KMS-11 (cell line): ENCODE measurements around the gene KCNJ6.

Source experiments
- H2AFZ ChIP-seq: fragments of 200-600 bp; sonication (generic); 2 replicates; pipeline ENCODE4 v1.6.1; 2016; ENCODE audit warnings: antibody characterized with exemption, mixed run types, low read depth
- H3K27ac ChIP-seq: fragments of 200-600 bp; sonication (generic); 2 replicates; pipeline ENCODE4 v1.6.1; 2016; ENCODE audit warnings: mild to moderate bottlenecking, mixed run types
- H3K27me3 ChIP-seq: fragments of 200-600 bp; sonication (generic); 2 replicates; pipeline ENCODE4 v1.6.1; 2017; ENCODE audit warnings: mild to moderate bottlenecking, low read depth, mixed run types, moderate library complexity; ENCODE audit not compliant: insufficient read depth
- H3K36me3 ChIP-seq: fragments of 200-600 bp; sonication (generic); 2 replicates; pipeline ENCODE4 v1.6.1; 2017; ENCODE audit warnings: mild to moderate bottlenecking, mixed run types; ENCODE audit not compliant: insufficient read depth
- H3K4me1 ChIP-seq: fragments of 200-600 bp; sonication (generic); 2 replicates; pipeline ENCODE4 v1.6.1; 2016; ENCODE audit warnings: mild to moderate bottlenecking, low read depth, mixed run types; ENCODE audit not compliant: poor library complexity, severe bottlenecking
- H3K4me2 ChIP-seq: fragments of 200-600 bp; sonication (generic); 2 replicates; pipeline ENCODE4 v1.7.0; 2016; ENCODE audit warnings: mild to moderate bottlenecking, mixed run types
- H3K4me3 ChIP-seq: fragments of 200-600 bp; sonication (generic); IDR thresholded peaks from 2 replicates; pipeline ENCODE4 v1.6.1; 2017; ENCODE audit warnings: low read depth, low read length, mixed read lengths; ENCODE audit not compliant: insufficient read depth
- H3K79me2 ChIP-seq: fragments of 200-600 bp; sonication (generic); 2 replicates; pipeline ENCODE4 v1.6.1; 2016; ENCODE audit warnings: low read depth, mixed run types; ENCODE audit not compliant: insufficient read depth
- H3K9ac ChIP-seq: fragments of 200-600 bp; sonication (generic); 2 replicates; pipeline ENCODE4 v1.6.1; 2016; ENCODE audit warnings: mild to moderate bottlenecking, mixed run types
- H4K20me1 ChIP-seq: fragments of 200-600 bp; sonication (generic); 2 replicates; pipeline ENCODE4 v1.6.1; 2016; ENCODE audit warnings: mild to moderate bottlenecking, mixed run types; ENCODE audit not compliant: insufficient read depth
- TF ChIP-seq, protein P1 (sequence below): fragments of 200-600 bp; sonication (generic); conservative IDR thresholded peaks from 2 replicates; pipeline ENCODE4 v1.6.1; 2017; ENCODE audit warnings: low read depth, mild to moderate bottlenecking, antibody characterized with exemption, low read length, moderate library complexity, mixed read lengths

The KCNJ6 gene

DNA sequence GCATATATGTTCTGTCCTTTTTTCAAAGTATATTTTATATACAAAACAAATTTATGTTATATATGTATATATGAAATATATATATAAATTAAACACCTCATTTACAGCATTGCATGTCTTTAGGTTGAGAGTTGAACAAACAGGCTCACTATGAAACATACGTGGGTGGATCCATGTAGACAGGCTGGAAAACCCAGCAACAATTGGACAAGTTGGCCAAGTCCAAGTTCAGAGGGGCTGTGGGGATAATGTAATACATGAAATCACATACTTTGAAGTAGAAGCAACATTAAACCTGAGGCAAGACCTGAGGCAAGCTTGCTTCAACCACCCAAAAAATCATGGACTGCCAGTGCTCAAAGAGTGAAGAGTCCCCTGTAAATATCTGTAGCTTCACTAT, 39.7 kb downstream of the KCNJ6 start:
- Histone ChIP-seq H2AFZ (no peak overlapping the region), H3K79me2 (no peaks in the 10 kb centered on the region), H3K9ac (no peak overlapping the region), H3K4me1 (no peaks in the 10 kb centered on the region), H4K20me1 (no peaks in the 10 kb centered on the region), H3K36me3 (no peaks in the 10 kb centered on the region), H3K4me3 (no peak overlapping the region), H3K27ac (no peak overlapping the region), H3K27me3 (no peaks in the 10 kb centered on the region), H3K4me2 (no peak overlapping the region)
- TF ChIP-seq, protein P1, sequence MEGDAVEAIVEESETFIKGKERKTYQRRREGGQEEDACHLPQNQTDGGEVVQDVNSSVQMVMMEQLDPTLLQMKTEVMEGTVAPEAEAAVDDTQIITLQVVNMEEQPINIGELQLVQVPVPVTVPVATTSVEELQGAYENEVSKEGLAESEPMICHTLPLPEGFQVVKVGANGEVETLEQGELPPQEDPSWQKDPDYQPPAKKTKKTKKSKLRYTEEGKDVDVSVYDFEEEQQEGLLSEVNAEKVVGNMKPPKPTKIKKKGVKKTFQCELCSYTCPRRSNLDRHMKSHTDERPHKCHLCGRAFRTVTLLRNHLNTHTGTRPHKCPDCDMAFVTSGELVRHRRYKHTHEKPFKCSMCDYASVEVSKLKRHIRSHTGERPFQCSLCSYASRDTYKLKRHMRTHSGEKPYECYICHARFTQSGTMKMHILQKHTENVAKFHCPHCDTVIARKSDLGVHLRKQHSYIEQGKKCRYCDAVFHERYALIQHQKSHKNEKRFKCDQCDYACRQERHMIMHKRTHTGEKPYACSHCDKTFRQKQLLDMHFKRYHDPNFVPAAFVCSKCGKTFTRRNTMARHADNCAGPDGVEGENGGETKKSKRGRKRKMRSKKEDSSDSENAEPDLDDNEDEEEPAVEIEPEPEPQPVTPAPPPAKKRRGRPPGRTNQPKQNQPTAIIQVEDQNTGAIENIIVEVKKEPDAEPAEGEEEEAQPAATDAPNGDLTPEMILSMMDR = no peak

DNA sequence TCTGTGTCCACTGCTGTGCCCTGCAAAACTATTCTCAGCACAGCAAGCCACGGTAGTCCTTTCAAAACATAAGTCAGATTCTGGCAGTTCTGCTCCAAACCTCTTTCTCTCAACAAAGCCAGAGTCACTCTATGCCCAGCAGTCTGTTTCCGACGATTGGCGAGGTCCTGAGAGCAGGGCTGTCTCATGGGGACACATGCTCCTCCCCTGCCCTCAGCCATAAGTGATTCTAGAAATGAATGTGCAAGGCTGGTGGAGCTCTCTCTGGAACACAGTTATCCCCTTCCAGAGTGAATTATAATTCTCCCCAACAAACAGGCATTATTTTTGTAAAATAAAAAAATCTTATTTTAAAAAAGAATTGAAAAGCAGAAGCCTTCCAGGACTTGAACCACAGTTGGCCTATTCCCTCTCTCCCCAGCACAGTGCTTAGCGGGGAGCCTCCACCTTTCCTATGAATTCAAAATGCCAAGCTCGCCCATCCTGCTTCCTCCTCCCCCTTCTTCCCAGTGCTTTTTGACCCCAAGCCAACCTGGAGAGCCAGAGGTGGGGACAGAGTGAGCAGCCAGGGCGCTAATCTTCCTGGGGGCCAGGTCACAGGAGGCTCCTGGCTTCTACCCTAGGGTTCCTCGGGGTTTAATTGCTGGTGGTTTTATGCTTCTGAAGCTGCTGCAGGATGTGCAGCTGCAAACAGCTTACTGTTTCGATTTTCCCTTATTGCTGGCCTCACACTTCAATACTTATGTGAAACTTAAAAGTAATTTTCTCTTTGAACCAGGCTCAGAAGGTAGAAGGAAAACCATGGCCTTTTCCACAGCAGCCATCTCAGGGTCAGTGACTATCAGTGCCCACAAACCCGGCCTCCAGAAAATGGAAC, 41.1 kb downstream of the KCNJ6 start:
- Histone ChIP-seq H3K36me3 (no peaks in the 10 kb centered on the region), H3K27me3 (no peaks in the 10 kb centered on the region), H4K20me1 (no peaks in the 10 kb centered on the region), H3K4me3 (no peak overlapping the region), H3K4me2 (no peak overlapping the region), H2AFZ (no peak overlapping the region), H3K4me1 (no peaks in the 10 kb centered on the region), H3K27ac (no peak overlapping the region; the same call in 1 of the 2 replicates), H3K9ac (no peak overlapping the region), H3K79me2 (no peaks in the 10 kb centered on the region)
- TF ChIP-seq, protein P1 = no peak

DNA sequence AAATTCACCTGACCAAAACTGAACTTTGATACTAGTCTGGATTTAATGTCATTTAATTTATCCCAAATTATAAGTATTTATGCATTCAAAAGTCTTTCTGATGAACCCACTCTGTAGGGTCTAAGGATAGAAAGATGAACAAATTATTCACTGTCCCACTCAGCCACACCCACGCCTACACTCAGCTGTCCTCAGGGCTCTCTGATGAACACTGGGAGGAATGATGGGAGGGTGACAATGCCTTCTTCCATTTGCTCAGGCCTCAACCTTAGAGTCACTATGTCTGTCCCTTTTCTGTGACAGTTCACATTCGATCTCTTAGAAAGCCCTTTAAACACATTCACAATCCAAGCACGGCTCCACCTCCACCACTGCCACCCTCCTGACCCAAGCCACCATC, 41.8 kb downstream of the KCNJ6 start:
- no peaks in the 10 kb centered on the region for H3K36me3 ChIP-seq
- no peaks in the 10 kb centered on the region for H4K20me1 ChIP-seq
- no peak overlapping the region for H3K27ac ChIP-seq
- H3K79me2 ChIP-seq = no peaks in the 10 kb centered on the region
- no peak overlapping the region for H2AFZ ChIP-seq
- no peak overlapping the region for H3K4me2 ChIP-seq
- TF ChIP-seq, protein P1 = no peak
- no peak overlapping the region for H3K9ac ChIP-seq
- no peak overlapping the region for H3K4me3 ChIP-seq
- H3K27me3 ChIP-seq = no peaks in the 10 kb centered on the region
- no peaks in the 10 kb centered on the region for H3K4me1 ChIP-seq

DNA sequence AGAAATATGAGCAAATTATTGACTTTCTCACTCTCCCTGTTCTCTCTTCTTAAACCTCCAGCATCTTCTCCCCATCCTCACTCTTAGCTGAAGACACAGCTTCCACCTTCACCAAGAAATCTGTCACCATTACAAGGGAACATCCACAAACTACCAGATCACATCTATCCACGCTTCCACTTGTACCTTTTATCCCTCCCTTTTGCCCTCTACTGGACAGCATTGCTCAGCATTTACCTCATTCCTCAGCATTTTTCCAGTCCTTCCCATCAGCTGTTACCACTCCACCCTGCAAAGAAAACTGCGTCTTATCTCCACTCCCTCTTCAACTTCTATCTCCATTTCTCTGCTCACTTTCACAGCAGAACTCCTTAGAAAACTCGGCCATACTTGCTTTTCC, 42.6 kb downstream of the KCNJ6 start:
- H3K4me3 ChIP-seq = no peak overlapping the region
- TF ChIP-seq, protein P1 = no peak
- H4K20me1 ChIP-seq = no peaks in the 10 kb centered on the region
- no peak overlapping the region for H3K9ac ChIP-seq
- H3K27ac ChIP-seq = no peak overlapping the region
- H3K79me2 ChIP-seq = no peaks in the 10 kb centered on the region
- no peak overlapping the region for H3K4me2 ChIP-seq
- no peaks in the 10 kb centered on the region for H3K4me1 ChIP-seq
- H3K36me3 ChIP-seq = no peaks in the 10 kb centered on the region
- no peak overlapping the region for H2AFZ ChIP-seq
- H3K27me3 ChIP-seq = no peaks in the 10 kb centered on the region
